HG02852 (cell line): ENCODE measurements around the gene SPAG9.

Source experiments
- ATAC-seq: cut with Tn5 transposase; IDR thresholded peaks from one replicate; pipeline ENCODE4 v1.9.1; 2021; ENCODE audit warnings: mild to moderate bottlenecking, moderate library complexity; ENCODE audit not compliant: unreplicated experiment

SPAG9 gene, protein sequence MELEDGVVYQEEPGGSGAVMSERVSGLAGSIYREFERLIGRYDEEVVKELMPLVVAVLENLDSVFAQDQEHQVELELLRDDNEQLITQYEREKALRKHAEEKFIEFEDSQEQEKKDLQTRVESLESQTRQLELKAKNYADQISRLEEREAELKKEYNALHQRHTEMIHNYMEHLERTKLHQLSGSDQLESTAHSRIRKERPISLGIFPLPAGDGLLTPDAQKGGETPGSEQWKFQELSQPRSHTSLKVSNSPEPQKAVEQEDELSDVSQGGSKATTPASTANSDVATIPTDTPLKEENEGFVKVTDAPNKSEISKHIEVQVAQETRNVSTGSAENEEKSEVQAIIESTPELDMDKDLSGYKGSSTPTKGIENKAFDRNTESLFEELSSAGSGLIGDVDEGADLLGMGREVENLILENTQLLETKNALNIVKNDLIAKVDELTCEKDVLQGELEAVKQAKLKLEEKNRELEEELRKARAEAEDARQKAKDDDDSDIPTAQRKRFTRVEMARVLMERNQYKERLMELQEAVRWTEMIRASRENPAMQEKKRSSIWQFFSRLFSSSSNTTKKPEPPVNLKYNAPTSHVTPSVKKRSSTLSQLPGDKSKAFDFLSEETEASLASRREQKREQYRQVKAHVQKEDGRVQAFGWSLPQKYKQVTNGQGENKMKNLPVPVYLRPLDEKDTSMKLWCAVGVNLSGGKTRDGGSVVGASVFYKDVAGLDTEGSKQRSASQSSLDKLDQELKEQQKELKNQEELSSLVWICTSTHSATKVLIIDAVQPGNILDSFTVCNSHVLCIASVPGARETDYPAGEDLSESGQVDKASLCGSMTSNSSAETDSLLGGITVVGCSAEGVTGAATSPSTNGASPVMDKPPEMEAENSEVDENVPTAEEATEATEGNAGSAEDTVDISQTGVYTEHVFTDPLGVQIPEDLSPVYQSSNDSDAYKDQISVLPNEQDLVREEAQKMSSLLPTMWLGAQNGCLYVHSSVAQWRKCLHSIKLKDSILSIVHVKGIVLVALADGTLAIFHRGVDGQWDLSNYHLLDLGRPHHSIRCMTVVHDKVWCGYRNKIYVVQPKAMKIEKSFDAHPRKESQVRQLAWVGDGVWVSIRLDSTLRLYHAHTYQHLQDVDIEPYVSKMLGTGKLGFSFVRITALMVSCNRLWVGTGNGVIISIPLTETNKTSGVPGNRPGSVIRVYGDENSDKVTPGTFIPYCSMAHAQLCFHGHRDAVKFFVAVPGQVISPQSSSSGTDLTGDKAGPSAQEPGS (N-terminal part only)

DNA sequence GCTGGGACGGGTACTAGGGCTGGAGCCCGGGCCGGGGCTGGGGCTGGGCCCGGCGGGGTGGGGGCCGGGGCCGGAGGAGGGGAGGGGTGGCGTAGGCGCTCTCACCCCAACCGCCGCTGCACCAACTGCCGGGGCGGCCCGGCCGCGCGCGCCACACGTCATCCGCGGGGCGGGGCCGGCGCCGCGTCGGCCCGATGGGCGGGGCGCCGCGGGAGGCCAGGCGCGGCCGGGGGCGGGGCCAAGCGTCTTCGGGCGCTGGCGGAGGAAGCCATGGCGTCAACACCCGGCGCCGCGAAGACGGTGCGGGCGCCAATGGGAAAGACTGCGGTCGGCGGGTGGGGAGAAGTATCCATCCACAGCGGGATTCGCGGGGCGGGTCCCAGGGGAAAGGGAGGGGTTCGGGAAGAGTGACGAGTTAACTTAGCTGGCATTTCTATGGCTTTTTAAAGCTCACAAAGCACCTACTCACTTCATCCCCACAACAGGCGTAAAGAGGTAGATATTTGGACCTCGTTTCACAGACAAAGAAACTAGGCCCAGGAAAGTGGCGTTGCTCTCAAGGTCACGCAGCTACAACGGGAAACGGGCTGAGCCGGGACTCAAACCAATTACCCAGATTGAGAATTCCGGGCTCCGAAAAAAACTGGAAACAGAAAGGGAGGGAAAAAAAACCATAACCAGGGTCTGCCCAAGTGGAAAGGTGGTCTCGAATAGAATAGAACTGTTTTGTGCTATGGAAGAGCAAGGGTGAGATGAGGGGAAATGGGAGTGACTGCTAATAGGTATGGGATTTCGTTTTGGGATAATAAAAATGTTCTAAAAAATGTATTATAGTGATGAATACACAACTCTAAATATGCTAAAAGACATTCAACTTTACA lies at the start of gene SPAG9:
Gene SPAG9, minus strand, starts transcription at position 130 of the 881 bp plus-strand sequence. CDS start 212 bp downstream, outside the sequence.
- ATAC-seq = peak; percentile 69

DNA sequence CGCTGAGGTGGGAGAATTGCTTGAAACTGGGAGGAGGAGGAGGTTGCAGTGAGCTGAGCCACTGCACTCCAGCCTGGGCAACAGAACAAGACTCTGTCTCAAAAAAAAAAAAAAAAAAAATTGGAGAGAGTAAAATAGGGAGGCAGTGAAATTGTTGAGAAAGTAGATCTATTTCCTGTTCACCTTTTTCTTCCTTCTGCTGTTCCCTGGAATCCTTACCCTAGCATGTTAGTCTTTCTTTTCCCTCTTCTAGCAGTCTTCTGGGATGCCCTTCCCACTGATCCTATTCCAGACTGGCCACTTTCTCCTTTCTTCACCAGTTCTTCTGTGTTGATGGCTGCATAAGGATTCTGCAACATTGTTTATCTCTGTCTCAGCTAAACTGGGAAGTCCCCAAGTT lies 48.7 kb upstream of the SPAG9 start:
- ATAC-seq = no peak

DNA sequence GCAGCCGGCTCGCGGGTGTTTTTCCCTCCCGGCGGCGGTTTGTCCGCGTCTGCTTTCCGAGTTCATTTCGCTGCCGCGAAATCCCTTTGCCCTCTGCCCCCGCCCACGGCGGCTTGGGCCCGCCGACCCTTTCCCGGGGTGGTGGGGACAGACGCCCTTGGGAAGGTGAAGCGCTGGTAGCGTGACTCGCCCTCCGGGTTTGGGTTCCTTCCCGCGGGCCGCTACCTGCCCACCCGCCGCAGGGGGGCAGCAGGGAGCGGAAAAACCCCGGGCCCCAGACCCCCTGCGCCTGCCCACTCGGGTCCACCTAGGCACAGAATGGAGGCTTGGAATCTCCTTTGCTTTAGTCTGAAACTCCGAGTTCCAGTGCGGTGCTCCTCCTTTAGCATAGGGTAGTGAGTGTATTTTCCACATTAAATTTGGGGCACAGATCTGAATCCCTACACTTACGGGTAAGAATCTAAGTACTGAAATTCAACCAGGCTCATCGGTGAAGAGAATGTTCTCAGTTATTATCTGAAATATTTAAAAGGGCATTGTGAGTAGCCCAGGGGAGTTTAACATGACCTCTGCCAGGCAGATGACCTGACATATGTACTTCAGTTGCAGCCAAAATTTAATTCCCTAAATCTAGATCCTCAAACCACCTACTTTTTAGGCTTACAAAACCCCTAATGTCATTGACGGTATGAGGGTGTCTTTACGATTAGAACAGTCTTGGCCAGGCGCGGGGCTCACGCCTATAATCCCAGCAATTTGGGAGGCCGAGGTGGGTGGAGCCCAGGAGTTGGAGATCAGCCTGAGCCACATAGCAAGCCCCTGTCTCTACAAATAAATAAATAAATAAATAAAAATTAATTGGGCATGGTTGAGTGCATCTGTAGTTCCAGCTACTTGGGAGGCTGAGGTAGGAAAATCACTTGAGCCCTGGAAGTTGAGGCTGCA lies 46.6 kb upstream of the SPAG9 start:
- peak; percentile 50 for ATAC-seq

DNA sequence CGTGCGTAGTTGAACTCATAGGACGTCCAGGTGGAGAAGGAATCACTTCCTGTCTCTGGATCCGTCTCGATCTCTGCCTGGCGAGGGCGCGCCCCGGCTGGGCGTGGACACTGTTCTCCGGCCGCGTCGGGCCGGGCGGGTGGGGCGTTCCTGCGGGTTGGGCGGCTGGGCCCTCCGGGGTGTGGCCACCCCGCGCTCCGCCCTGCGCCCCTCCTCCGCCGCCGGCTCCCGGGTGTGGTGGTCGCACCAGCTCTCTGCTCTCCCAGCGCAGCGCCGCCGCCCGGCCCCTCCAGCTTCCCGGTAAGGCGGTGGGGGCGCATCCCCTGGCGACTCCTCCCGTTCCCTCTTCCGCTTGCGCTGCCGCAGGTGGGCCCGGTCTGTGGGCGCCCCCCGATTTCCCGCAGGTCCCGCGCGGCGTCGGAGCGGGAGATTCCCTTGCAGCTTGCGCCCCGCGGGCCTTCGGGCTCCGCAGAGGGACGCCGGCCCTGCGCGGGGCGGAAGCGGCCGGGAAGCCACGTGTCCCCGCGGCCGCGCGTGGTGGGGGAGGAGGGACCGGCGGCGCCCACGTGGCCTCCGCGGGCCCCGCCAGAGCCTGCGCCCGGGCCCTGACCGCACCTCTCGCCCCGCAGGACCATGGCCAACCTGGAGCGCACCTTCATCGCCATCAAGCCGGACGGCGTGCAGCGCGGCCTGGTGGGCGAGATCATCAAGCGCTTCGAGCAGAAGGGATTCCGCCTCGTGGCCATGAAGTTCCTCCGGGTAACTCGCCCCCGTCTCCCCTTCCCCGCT lies 45.7 kb upstream of the SPAG9 start, which contains the start of gene NME2:
Gene NME2, plus strand, starts transcription at position 214 of the 789 bp plus-strand sequence. Its CDS starts 420 bp downstream, at position 634.
- peak; percentile 87 for ATAC-seq

DNA sequence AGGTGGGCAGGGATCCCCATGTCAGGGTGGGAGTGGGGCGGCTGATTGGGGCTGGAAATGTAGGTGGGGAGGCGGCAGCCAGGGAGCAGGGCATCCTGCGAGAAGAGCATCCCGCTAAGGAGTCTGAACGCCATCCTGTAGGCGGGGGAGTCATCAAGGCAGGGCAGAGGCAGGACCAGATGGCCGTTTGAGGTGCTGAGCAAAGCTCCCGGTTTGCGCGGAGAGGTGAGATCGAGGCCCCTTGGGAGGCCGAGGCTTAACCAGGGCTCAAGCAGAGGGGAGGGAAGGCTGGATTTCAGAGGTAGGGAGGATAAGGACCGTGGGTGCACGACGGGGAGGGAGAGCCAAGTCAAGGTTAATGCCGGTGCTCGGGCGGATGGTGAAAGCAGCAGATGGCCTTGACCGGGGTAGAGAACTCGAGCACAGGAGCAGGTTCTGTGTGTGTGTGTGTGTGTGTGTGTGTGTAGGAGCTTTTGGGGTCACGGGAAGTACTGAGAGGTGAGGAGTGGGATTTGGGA lies 45.1 kb upstream of the SPAG9 start:
- peak; percentile 1 for ATAC-seq

DNA sequence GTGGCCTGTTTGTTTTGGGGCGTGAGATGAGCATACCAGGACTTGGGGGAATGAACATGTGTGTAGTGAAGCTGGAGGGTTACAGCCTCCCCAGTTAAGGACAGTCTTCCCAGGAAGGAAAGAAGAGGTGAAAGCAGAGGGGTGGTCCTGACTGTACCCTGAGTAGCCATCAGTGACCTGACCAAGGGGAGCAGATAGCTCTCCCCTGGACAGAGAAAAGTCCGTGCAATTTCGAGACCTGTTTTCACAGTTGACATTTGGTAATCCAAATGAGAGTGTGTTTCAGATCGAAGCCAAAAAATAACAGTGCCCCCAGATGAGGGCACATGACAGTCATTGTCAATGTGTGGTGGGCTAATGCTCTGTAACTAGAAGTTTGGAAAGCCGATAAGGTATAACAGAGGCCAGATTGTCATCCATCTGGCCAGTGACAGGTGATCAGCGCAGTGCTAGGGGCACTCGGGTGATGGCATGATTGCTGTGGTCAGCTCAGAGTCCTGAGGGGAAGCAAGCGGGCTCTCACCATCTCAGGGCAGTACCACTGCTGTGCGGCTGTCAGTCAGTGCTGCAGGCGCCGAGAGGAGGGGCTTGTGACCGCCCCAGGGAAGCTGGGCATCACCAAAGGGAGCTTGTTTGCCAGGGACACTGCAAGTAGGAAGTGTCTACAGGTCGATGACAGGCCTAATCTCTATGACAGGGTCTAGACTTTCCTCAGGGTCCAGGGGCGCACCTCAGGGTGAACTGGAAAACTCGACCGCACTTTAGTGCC lies 44.4 kb upstream of the SPAG9 start:
- no peak for ATAC-seq

DNA sequence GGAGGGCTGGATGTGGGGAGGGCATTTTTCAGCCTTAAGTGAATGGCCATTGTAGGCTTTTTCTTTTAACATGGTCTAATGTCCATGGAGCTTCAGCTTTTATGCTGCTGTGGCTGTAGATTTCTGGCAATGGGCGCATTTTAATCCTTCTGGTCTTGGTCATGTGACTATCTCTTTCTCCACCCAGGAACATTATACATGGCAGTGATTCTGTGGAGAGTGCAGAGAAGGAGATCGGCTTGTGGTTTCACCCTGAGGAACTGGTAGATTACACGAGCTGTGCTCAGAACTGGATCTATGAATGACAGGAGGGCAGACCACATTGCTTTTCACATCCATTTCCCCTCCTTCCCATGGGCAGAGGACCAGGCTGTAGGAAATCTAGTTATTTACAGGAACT lies 40.9 kb upstream of the SPAG9 start:
- no peak for ATAC-seq

DNA sequence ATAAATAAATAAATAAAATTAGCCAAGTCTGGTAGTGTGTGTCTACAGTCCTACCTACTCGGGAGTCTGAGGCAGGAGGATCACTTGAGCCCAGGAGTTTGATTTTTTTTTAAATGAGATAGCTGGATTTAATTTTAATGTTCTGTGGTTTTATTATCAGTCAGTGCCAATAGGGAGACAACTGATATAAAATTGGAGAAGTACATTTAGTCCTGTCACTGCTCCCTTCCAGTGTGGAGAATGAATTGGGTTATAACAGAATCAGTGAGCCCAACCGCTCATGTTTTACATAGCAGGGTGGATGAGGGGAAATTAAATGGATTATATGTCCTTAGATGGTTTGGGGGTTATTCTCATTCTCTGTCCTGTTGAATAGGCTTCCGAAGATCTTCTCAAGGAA lies 38.9 kb upstream of the SPAG9 start:
- no peak for ATAC-seq

DNA sequence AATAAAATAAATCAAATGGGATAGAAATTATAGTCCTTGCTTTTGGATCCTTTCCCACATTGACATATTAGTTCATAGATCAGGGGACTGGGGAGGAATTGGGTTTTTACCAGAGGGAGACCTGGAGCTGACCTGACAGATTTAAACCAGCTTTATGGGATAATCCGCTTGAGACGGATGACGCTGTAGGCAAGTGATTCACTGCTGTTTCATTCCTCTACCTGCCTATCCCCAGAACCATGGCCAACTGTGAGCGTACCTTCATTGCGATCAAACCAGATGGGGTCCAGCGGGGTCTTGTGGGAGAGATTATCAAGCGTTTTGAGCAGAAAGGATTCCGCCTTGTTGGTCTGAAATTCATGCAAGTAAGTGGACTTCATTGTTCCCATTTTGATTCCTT lies 34.7 kb upstream of the SPAG9 start:
- ATAC-seq = no peak

DNA sequence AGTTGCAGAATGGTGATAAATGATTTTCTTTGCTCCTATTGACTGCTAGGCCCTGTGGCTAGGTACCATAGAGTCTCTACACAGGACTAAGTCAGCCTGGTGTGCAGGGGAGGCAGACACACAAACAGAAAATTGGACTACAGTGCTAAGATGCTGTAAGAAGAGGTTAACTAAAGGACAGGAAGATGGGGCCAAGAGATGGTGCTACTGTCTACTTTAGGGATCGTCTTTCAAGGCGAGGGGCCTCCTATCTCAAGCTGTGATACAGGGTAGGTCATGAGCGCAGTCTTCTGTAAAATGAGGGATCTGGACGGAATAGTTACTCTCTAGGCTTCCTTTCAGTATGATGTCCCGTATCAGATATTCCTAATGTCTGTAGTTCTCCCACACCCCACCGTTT lies 33.5 kb upstream of the SPAG9 start:
- no peak for ATAC-seq

DNA sequence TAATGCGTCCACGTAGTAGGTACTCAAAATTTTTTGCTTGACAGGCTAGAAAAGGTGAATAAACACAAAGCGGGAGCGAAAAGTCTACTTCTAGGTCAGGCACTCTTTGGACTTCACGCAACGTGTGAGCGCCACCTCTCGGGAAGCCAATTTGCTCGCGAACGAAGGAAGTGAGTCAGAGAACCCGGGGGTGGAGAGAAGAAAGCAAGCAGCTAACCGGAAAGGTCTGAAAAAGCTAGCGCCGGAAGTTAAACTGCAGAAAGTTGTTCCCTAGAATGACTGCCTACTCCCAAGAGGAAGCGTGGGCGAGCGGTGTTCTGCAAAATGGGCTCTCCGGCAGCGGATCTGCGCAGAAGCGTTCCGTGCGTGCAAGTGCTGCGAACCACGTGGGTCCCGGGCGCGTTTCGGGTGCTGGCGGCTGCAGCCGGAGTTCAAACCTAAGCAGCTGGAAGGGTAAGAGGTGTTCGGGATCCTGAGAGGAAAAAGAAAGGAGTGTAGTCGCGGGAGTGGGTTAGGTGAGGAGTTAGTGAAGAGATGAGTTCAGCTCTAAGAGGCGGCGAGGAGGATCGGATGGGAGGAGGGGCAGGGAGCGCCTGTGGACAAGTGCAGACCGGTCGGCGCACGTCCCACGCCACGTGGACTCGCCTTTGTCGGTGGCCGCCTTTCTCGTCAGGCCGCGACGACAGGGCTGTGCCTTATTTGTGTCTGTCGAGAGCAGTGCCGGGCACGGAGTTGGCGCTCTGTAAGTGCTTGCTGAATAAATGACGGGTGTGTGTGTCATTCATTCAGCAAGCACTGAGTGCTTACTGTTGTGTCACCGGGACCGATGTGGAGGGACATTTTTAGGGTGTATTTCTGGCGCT lies 32.8 kb upstream of the SPAG9 start, which contains the start of gene NME1:
Gene NME1, plus strand, starts transcription at position 350 of the 863 bp plus-strand sequence. CDS start 2,096 bp downstream, outside the sequence.
- ATAC-seq = peak; percentile 87

DNA sequence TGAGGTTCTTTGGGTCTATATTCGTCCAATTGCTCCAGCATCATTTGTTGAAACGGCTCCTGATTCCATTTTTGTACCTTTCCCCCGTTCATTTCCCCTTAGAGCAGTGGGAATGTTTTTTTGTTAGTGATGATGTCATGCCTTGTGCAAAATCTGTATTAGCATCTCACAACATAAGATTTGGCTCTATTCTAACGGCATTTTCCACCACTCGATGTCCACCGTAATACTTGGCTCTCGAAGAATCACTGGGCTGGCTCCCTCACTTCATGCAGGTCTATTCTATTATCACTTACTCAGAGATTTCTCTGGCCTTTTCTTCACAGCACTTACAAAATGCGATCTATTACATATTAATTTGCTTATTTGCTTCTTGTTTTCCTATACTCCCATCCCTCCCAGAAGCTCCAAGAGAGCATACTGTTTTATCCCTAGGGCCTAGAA lies 32.1 kb upstream of the SPAG9 start:
- ATAC-seq = no peak

DNA sequence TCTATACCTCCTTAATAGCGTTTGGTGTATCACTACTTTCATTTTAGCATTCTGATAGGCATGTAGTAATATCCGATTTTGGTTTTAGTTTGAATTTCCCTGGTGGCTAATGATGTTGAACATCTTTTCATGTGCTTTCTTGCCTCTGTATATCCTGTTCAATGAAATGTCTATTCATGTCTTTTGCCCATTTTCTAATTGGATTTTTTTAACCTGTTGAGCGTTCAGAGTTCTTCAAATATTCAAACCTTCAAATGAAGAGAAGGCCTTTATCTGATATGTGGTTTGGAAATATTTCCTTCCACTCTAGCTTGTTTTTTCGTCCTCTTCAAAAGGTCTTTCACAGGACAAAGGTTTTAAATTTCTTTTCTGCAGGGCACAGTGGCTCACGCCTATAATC lies 30.3 kb upstream of the SPAG9 start:
- no peak for ATAC-seq

DNA sequence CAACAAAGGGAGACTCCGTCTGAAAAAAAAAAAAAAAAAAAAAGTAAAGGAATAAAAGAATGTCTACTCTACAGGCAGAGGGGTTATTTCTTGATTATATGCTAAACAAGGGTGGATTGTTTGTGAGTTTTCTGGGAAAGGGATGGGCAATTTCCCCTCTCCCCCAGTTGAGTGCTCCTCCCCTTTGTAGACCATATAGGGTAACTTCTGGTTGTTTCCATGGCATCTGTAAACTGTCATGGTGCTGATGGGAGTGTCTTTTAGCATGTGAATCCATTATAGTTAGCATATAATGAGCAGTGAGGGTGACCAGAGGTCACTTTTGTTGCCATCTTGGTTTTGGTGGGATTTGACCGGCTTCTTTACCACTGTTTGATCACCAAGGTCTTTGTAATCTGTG lies 28.5 kb upstream of the SPAG9 start:
- ATAC-seq = no peak

DNA sequence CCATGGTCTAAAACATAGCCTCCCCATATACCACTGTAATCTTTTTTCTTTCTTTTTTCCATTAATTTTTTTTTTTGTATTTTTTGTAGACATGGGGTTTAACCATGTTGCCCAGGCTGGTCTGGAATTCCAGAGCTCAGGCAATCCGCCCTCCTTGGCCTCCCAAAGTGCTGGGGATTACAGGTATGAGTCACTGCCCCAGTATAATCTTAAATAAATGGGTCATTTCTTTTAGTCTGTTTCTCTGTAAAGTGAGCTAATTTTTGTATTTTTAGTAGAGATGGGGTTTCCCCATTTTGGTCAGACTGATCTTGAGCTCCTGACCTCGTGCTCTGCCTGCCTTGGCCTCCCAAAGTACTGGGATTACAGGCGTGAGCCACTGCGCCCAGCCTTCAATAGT lies 27.0 kb upstream of the SPAG9 start:
- ATAC-seq = no peak
